Spleen (tissue), 7 donors: ENCODE data around the gene KLHL13.
"Not testable (repeated sequence)": the region's sequence is repeated elsewhere in the genome, so short reads cannot be mapped to it uniquely, and the experiment has no call there.

Experiments
- POLR2A ChIP-seq, 3 donors: fragments of 450-650 bp; IDR thresholded peaks; one replicate each; pipeline ENCODE4 v1.5.1; 2017; ENCODE audit warnings: antibody characterized with exemption in 3 of 3, mild to moderate bottlenecking in 1 of 3
- TF ChIP-seq, protein P1 (sequence below), 11 experiments: fragments of 200-600 bp in 7 of 11; fragments of 450-650 bp in 4 of 11; sonication (generic) in 4 of 11; IDR thresholded peaks in 8 of 11; conservative IDR thresholded peaks in 3 of 11; 1 replicate in 7 of 11; 2 replicates in 4 of 11; pipeline versions ENCODE4 v1.4.0 to v1.8.0; 2016 to 2021; ENCODE audit warnings: antibody characterized with exemption in 11 of 11, inconsistent platforms in 4 of 11, mild to moderate bottlenecking in 1 of 11
- donor health status: DM: no; HTN: no; CAD: no; lungs with moderate emphysema.
- donor health status: DM: no; HTN: no; CAD: no.
- donor health status: DM: no; HTN: no; CAD: no.

DNA sequence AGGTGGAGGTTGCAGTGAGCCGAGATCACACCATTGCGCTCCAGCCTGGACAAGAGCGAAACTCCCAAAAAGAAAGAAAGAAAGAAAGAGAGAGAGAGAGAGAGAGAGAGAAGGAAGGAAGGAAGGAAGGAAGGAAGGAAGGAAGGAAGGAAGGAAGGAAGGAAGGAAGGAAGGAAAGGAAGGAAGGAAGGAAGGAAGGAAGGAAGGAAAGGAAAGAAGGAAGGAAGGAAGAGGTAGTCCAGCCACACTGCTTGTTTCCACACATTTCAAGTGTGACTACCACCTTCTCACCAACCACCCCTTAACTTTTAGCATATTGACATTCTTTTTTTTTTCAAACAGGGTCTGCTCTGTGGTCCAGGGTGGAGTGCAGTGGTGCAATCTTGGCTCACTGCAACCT lies 31.2 kb upstream of the KLHL13 start:
- TF ChIP-seq, protein P1, sequence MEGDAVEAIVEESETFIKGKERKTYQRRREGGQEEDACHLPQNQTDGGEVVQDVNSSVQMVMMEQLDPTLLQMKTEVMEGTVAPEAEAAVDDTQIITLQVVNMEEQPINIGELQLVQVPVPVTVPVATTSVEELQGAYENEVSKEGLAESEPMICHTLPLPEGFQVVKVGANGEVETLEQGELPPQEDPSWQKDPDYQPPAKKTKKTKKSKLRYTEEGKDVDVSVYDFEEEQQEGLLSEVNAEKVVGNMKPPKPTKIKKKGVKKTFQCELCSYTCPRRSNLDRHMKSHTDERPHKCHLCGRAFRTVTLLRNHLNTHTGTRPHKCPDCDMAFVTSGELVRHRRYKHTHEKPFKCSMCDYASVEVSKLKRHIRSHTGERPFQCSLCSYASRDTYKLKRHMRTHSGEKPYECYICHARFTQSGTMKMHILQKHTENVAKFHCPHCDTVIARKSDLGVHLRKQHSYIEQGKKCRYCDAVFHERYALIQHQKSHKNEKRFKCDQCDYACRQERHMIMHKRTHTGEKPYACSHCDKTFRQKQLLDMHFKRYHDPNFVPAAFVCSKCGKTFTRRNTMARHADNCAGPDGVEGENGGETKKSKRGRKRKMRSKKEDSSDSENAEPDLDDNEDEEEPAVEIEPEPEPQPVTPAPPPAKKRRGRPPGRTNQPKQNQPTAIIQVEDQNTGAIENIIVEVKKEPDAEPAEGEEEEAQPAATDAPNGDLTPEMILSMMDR (IDR thresholded peaks at IDR 0.05 in 8 of 11, conservative IDR thresholded peaks at IDR 0.05 in 3 of 11) = not testable (repeated sequence)
- TF ChIP-seq POLR2A (IDR thresholded peaks at IDR 0.05) = not testable (repeated sequence)
